ENCODE results near the gene ACOXL.
"Not testable (repeated sequence)": the region's sequence is repeated elsewhere in the genome, so short reads cannot be mapped to it uniquely, and the experiment has no call there.

Gene ACOXL

DNA sequence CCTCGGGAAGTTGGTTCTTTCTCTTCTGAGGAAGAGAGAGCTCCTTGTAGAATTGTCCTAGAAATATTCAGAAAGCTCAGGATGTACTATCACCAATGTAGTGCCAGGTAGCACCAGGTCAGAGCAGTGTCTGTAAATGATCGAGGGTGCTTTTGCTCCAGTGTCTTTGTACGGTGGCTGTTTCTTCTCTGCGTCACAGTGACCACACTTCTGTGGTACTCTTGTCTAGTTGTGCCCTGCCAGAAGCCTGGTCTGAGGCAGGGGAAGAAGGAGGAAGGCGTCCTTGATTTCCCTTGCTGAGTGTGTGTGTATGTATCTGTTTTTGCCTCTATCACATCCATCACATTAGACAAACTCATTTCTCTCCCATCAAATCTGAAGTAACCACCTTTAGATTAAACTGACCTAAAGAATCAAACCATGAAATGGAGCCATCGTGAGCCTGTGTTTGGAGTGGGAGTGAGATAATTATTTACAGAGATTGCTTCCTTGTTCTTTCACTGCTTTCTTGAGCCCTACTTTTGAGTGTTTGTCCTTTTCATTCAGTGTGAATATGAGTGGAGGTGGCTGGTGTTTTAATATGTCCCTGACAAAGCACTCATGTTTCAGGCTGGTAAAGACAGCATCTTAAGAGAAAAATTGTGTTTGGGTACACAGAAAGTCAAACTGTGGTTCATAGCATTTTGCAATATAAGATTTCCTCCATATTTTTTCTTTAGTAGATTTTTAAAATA lies 97.2 kb downstream of the ACOXL start:
- no peak for DNase-seq (ENCODE audit: low read depth)

- DNase-seq (ENCODE audit: low read depth) = no peak
Observed at GRCh38 chr2:110832740-110833139, 100.4 kb downstream of the ACOXL start.

- no peak for DNase-seq (ENCODE audit: low read depth)
Observed at GRCh38 chr2:110834134-110834827, 101.9 kb downstream of the ACOXL start.

GRCh38 chr2:110836671-110837070 lies 104.3 kb downstream of the ACOXL start:
- DNase-seq (ENCODE audit: low read depth) = no peak

DNA sequence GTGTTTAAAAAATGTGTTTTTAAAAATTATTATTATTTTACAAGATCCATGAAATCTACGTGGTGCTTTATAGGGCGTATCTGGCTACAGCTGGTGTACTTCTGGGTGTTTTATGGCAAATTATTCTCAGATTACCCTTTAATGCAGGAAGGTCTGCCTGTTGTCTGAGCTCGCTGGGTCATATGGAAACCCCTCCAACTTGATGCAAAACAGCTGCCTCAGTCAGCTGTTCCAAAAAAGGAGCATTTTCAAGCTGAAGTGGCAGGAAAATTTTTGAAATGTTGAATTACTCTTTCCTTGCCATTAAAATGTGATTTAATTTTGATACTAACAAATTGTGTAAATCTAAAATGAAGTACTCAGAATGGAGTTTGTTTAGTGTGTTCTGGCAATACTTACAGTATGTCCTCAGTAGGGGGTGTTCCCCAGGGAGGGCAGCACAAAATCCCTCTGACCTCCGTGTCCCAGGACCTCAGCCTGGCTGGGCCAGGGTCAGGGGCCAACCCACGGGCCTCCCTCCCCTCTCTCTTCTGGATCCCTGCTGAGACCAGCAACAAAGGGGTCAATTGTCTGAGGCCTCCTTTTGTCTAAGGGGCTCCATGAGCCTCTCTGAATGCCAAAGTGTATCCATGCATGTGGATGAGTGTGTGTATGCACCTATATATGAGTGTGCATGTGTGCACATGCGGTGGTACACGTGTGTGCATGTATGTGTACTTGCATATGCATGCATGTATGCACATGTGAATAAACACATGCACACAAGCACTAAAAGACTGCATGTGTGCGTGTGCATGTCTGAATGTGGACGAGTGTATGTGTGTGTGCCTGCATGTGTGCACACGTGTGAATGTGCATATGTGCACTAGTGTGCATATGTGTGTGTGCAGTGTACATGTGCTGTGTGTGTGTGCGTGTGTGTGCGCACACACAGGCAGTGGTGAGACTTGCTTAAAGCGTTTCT lies 105.4 kb downstream of the ACOXL start:
- DNase-seq (ENCODE audit: low read depth) = no peak

- no peak for DNase-seq (ENCODE audit: low read depth)
Observed at GRCh38 chr2:110838657-110839384, 106.4 kb downstream of the ACOXL start.

DNA sequence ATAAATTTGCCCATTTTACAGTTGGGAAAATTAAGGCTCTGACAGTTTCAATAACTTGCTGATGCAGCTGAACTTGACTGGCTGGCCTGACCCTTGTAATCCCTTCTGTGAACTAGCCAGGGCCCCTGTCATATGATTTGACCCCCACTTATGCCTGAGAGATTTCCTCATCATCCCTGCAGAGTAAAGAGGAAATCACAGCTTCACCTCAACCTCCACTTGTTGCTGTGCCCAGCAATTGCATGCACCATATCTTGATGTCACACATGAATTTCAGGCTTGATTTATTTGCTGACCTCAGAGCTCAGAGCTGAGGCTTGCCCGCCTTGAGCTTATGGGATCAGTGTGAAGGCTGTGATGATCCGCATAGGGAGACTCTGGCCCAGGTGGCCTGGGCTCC lies 108.1 kb downstream of the ACOXL start:
- no peak for DNase-seq (ENCODE audit: low read depth)

DNA sequence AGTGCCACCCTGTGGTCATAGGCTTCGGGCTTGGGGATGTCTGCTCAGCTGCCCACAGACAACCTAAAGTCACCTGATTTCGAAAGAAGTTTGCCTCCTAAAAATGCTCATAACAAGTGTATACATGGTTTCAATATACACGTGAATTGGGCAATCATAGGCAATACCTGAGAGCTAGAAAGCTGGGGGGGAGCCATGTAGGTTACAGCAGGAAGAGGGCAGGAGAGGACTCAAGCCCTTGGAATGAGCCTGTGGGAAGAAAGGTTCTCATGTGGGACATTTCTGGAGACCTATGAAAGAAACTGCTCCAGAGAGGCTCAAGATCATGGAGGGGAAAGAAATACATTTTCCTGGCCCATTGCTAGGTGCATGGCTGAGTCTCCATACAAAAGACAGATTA lies 109.7 kb downstream of the ACOXL start:
- DNase-seq (ENCODE audit: low read depth) = no peak

DNA sequence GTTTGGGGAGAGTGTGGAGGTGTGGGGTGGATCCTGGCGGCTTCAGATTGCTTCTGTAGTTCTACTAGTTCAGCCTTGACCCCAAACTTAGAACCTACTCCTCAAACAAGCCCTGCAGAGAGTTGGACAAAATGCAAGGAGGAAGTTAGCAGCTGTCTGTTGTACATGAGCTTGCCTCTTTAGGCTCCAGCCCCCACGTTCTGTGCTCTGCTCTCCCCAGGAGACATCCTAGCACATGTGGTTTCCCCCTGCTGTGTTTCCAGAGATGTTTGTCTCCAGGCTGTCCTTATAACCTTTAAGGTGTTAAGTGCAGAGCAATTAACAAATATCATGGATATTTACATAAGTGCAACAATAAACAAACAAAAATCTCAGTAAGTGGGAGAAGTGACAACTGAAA lies 111.1 kb downstream of the ACOXL start:
- no peak for DNase-seq (ENCODE audit: low read depth)

GRCh38 chr2:110843959-110844510 lies 111.7 kb downstream of the ACOXL start:
- DNase-seq (ENCODE audit: low read depth) = no peak

GRCh38 chr2:110847651-110848050 lies 115.3 kb downstream of the ACOXL start:
- DNase-seq (ENCODE audit: low read depth) = no peak

DNA sequence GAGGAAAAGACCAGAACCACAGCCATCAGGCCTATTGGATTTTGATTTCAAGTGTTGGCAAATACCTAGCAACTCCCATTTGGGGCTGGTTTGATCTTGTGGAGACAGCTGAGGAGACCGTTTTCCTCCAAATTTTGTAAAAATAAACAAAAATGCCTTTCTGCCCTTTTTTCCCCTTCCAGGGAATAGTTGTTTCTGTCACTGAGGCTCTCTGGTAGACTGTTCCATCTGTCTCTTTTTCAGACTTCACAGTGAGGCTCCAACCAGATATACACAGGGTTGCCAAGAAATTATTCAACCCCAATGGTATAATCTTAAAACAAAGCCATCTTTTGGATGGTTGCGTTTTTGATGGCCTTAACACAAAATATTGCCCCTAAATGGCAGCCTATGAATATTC lies 115.7 kb downstream of the ACOXL start:
- no peak for DNase-seq (ENCODE audit: low read depth)

DNA sequence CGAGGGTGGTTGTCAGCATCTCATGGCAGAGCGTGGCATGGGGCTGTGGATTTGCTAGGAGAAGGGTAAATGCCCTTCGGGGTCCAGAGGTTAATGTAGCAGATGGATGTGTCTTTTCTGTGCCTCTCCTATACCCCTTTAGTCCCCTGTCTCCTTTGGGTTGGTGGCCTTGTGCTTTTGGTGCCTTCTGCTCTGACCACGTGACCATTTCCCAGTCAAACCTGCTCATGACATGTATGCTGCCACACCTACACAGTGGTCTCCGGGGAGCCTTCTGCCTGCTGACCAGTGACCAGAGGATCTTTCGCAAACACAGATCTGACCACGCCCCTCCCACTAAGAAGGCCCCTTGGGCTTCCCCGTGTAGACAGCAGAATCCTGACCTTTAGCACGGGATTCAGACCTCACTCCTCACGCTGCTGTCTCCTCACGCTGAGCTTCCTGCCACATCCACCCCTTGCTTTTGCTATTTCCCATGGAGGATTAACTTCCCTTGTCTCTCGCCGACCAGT lies 116.2 kb downstream of the ACOXL start:
- DNase-seq (ENCODE audit: low read depth) = no peak

- DNase-seq (ENCODE audit: low read depth) = no peak
Observed at GRCh38 chr2:110851531-110851930, 119.2 kb downstream of the ACOXL start.

GRCh38 chr2:110852051-110852450 lies 119.7 kb downstream of the ACOXL start:
- no peak for DNase-seq (ENCODE audit: low read depth)

- no peak for DNase-seq (ENCODE audit: low read depth)
Observed at GRCh38 chr2:110852541-110853263, 120.3 kb downstream of the ACOXL start.

GRCh38 chr2:110853516-110853915 lies 121.1 kb downstream of the ACOXL start:
- no peak for DNase-seq (ENCODE audit: low read depth)

DNA sequence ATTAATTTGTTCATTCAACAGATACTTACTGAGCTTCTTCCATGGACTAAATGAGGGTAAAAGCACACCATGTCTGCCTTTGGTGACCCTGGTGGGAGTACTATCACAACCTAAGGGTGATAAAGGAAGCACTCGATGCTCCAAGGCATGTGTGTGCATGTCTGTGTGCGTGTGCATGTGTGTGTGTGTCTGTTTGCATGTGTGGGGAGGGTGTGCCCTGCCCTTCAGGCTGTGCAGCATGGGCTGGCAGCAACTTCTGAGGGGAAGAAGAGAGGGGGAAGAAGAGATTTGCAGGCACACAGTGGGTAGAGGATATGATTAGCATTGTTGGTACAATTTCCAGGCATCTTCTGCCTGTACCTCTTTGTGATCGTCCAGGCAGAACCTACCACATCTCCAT lies 121.6 kb downstream of the ACOXL start:
- no peak for DNase-seq (ENCODE audit: low read depth)

DNA sequence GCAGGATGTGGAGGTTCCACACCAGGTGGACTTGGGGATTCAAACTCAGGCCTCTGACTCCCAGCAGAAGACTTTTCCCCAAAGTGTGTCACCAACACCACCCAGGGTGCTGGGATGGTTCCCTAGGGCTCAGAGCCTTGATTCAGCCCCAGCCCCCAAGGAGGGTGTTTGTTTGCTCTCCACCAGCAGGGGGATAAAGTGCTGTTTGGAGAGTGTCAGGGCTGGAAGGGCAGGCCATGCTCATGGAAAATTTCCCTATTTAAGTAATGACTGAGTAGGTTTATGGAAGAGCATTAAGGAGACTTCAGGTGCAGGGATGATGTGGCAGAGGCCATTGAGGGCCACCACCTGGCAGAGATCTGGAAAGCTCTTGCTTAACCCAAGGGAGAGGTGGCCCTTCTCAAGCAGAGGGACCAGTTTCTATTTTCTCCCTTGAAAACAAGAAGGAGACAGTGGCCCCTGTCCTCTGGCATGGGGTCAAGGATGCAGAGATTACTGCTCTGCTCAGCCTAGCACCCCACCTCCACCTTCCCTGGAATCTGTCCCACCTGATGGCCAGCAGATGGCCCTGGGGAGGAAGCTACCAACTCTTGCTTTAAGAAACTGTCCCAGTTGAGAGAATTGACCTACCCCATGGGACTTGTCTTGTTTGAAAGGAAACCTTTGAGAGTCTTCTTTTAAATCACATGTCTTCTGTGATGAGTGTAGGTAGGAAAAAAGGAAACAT lies 122.1 kb downstream of the ACOXL start:
- no peak for DNase-seq (ENCODE audit: low read depth)

GRCh38 chr2:110855841-110856240 lies 123.5 kb downstream of the ACOXL start:
- DNase-seq (ENCODE audit: low read depth) = not testable (repeated sequence)
